ENCODE results near the gene ZNF319. TPM values are rescaled to one million over a fixed set of nuclear protein-coding genes. Genes with fewer than 3 reads are reported as not detected.

Gene ZNF319
- total and polyA plus RNA-seq, 2 donors from 2014 or later: 2.9 to 10.9 TPM

DNA sequence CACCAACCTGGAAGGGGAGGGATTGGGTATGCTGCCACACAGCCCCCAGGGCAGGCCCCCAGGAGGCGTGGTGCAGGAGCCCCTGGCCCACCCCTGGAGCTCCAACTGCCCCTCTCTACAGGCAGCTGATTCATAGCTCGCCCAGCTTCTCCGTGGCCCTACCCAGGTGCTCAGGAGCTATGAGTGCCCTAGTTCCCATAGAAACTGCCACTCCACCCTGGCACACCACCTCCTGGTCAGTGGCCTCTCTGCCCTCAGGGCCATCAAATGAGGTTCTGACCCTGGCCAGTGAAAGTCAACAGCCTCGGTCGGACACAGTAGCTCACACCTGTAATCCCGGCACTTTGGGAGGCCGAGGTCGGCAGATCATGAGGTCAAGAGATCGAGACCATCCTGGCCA is 47.6 kb downstream of the ZNF319 start:
- intact Hi-C loops (cut with DNase I): no loop called here
- H3K9ac ChIP-seq (ENCODE audit: low read length in 3 of 3): no peak overlapping the region
- no peak overlapping the region for H3K27ac ChIP-seq (ENCODE audit: low read depth in 2 of 2, low read length in 2 of 2)
- H3K4me1 ChIP-seq (ENCODE audit: control insufficient read depth in 2 of 3, insufficient read depth in 2 of 3, low read depth in 1 of 3, low read length in 3 of 3): no peaks in the 10 kb centered on the region
- no peaks in the 10 kb centered on the region for H3K9me3 ChIP-seq (ENCODE audit: control insufficient read depth in 2 of 3, insufficient read depth in 1 of 3, low read length in 3 of 3)
- no peaks in the 10 kb centered on the region for H3K36me3 ChIP-seq (ENCODE audit: control insufficient read depth in 2 of 3, insufficient read depth in 3 of 3, low read length in 3 of 3)
- DNase-seq (no peak), FAIRE-seq (no peak)
- no peaks in the 10 kb centered on the region for H3K27me3 ChIP-seq (ENCODE audit: control insufficient read depth, insufficient read depth, low read length)
- H3K4me3 ChIP-seq (ENCODE audit: low read length in 3 of 3): no peak overlapping the region
- TF ChIP-seq, protein P1, sequence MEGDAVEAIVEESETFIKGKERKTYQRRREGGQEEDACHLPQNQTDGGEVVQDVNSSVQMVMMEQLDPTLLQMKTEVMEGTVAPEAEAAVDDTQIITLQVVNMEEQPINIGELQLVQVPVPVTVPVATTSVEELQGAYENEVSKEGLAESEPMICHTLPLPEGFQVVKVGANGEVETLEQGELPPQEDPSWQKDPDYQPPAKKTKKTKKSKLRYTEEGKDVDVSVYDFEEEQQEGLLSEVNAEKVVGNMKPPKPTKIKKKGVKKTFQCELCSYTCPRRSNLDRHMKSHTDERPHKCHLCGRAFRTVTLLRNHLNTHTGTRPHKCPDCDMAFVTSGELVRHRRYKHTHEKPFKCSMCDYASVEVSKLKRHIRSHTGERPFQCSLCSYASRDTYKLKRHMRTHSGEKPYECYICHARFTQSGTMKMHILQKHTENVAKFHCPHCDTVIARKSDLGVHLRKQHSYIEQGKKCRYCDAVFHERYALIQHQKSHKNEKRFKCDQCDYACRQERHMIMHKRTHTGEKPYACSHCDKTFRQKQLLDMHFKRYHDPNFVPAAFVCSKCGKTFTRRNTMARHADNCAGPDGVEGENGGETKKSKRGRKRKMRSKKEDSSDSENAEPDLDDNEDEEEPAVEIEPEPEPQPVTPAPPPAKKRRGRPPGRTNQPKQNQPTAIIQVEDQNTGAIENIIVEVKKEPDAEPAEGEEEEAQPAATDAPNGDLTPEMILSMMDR (IDR thresholded peaks at IDR 0.05; ENCODE audit: borderline replicate concordance, extremely low read depth, insufficient read depth): no peak

GRCh38 chr16:57951204-57951960 is 49.1 kb downstream of the ZNF319 start:
- DNase-seq: no peak
- intact Hi-C loops (cut with DNase I): no loop called here
- Histone ChIP-seq H3K9ac (ENCODE audit: low read length in 3 of 3) (no peak overlapping the region), H3K4me3 (ENCODE audit: low read length in 3 of 3) (no peak overlapping the region), H3K4me1 (ENCODE audit: control insufficient read depth in 2 of 3, insufficient read depth in 2 of 3, low read depth in 1 of 3, low read length in 3 of 3) (no peaks in the 10 kb centered on the region), H3K27ac (ENCODE audit: low read depth in 2 of 2, low read length in 2 of 2) (no peak overlapping the region), H3K27me3 (ENCODE audit: control insufficient read depth, insufficient read depth, low read length) (no peaks in the 10 kb centered on the region), H3K9me3 (ENCODE audit: control insufficient read depth in 2 of 3, insufficient read depth in 1 of 3, low read length in 3 of 3) (no peaks in the 10 kb centered on the region), H3K36me3 (ENCODE audit: control insufficient read depth in 2 of 3, insufficient read depth in 3 of 3, low read length in 3 of 3) (no peaks in the 10 kb centered on the region)
- TF ChIP-seq, protein P1 (IDR thresholded peaks at IDR 0.05; ENCODE audit: borderline replicate concordance, extremely low read depth, insufficient read depth): no peak
- FAIRE-seq: no peak

- no peaks in the 10 kb centered on the region for H3K36me3 ChIP-seq (ENCODE audit: control insufficient read depth in 2 of 3, insufficient read depth in 3 of 3, low read length in 3 of 3)
- no peak overlapping the region for H3K27ac ChIP-seq (ENCODE audit: low read depth in 2 of 2, low read length in 2 of 2)
- no peak for FAIRE-seq
- intact Hi-C loops (cut with DNase I): no loop called here
- H3K9me3 ChIP-seq (ENCODE audit: control insufficient read depth in 2 of 3, insufficient read depth in 1 of 3, low read length in 3 of 3): no peaks in the 10 kb centered on the region
- no peak overlapping the region for H3K9ac ChIP-seq (ENCODE audit: low read length in 3 of 3)
- TF ChIP-seq, protein P1 (IDR thresholded peaks at IDR 0.05; ENCODE audit: borderline replicate concordance, extremely low read depth, insufficient read depth): no peak
- no peak overlapping the region for H3K4me3 ChIP-seq (ENCODE audit: low read length in 3 of 3)
- no peaks in the 10 kb centered on the region for H3K27me3 ChIP-seq (ENCODE audit: control insufficient read depth, insufficient read depth, low read length)
- no peak for DNase-seq
- H3K4me1 ChIP-seq (ENCODE audit: control insufficient read depth in 2 of 3, insufficient read depth in 2 of 3, low read depth in 1 of 3, low read length in 3 of 3): no peaks in the 10 kb centered on the region
Observed at GRCh38 chr16:57950382-57950781, 50.1 kb downstream of the ZNF319 start.
